Endothelial cell of umbilical vein (primary cell): Measurements from ENCODE around the gene PODNL1. TPM values are rescaled to one million over a fixed set of nuclear protein-coding genes. Genes with fewer than 3 reads are reported as not detected.

ENCODE experiments used
- BruUV-seq: library from RNA; stranded (reverse); fragments of 400-500 nt; replicated peaks from 2 replicates; lab custom pipeline; 2021; lab: Mats Ljungman, UMichigan
- CTCF ChIA-PET: fragments of 300-600, 350-600 bp; sonication (Branson Sonifier 250); formaldehyde crosslinking; loops from one replicate; lab custom pipeline; 2021; ENCODE audit warnings: antibody characterized with exemption, inconsistent platforms; lab: Charles Lee
- POLR2A ChIA-PET: fragments of 300-600, 350-600 bp; sonication (Branson Sonifier 250); formaldehyde crosslinking; loops from one replicate; lab custom pipeline; 2021; ENCODE audit warnings: antibody characterized with exemption, inconsistent platforms; lab: Charles Lee
- DNase-seq: peaks from one replicate; pipeline ENCODE4 v3.0.0-alpha.2; 2011; ENCODE audit warnings: low read depth, low spot score
- FAIRE-seq: peaks from 2 replicates; lab custom pipeline; 2011; peaks lifted over from hg19 to GRCh38; lab: Jason Lieb, UNC
- H2AFZ ChIP-seq: 2 replicates; pipeline ENCODE4 v1.6.0; 2012; ENCODE audit warnings: low read depth, low read length, control low read depth, inconsistent platforms
- H3K27ac ChIP-seq: 2 replicates; pipeline ENCODE4 v1.5.1; 2011; ENCODE audit warnings: low read depth, mild to moderate bottlenecking, control low read depth, low read length, moderate library complexity; ENCODE audit not compliant: insufficient read depth
- H3K27me3 ChIP-seq, 2 experiments: 2 replicates each; pipeline versions ENCODE4 v1.6.0 to v1.6.1; 2011; ENCODE audit warnings: low read length in 2 of 2, mixed read lengths in 1 of 2; ENCODE audit not compliant: control insufficient read depth in 2 of 2, insufficient read depth in 2 of 2
- H3K36me3 ChIP-seq, 2 experiments: 2 replicates in 1 of 2; 3 replicates in 1 of 2; pipeline ENCODE4 v1.5.1; 2011; ENCODE audit warnings: low read length in 2 of 2, mild to moderate bottlenecking in 1 of 2, moderate library complexity in 1 of 2; ENCODE audit not compliant: control insufficient read depth in 2 of 2, insufficient read depth in 2 of 2; ENCODE audit errors: extremely low read depth in 1 of 2
- H3K4me1 ChIP-seq: 3 replicates; pipeline ENCODE4 v1.5.1; 2011; ENCODE audit warnings: mild to moderate bottlenecking, low read length; ENCODE audit not compliant: control insufficient read depth, insufficient read depth; ENCODE audit errors: extremely low read depth
- H3K4me2 ChIP-seq: 2 replicates; pipeline ENCODE4 v1.6.1; 2011; ENCODE audit warnings: low read length, control low read depth, mixed read lengths; ENCODE audit not compliant: insufficient read depth
- H3K4me3 ChIP-seq, 3 experiments: fragments of 200-600 bp in 1 of 3; sonication (generic), shearing (Covaris generic) in 1 of 3; replicated peaks in 1 of 3; 2 replicates each; pipeline ENCODE4 v1.5.1; 2011 to 2016; ENCODE audit warnings: control low read depth in 3 of 3, low read length in 3 of 3, mild to moderate bottlenecking in 2 of 3, inconsistent platforms in 1 of 3, low read depth in 1 of 3, moderate library complexity in 1 of 3; ENCODE audit not compliant: insufficient read depth in 1 of 3
- H3K79me2 ChIP-seq: 2 replicates; pipeline ENCODE4 v1.6.0; 2012; ENCODE audit warnings: low read length, inconsistent platforms; ENCODE audit not compliant: control insufficient read depth, insufficient read depth
- H3K9ac ChIP-seq: replicated peaks from 2 replicates; pipeline ENCODE3; 2011; ENCODE audit warnings: low read length, control low read depth; ENCODE audit not compliant: insufficient read depth; ENCODE audit errors: extremely low read depth
- H3K9me1 ChIP-seq: replicated peaks from 3 replicates; pipeline ENCODE4 v1.6.0; 2011; ENCODE audit warnings: mild to moderate bottlenecking, low read length; ENCODE audit not compliant: control insufficient read depth, insufficient read depth; ENCODE audit errors: extremely low read depth
- H3K9me3 ChIP-seq: replicated peaks from 2 replicates; pipeline ENCODE4 v1.5.1; 2012; ENCODE audit warnings: low read length, inconsistent platforms; ENCODE audit not compliant: control insufficient read depth, insufficient read depth
- H4K20me1 ChIP-seq: replicated peaks from 2 replicates; pipeline ENCODE3; 2011; ENCODE audit warnings: mild to moderate bottlenecking, low read length; ENCODE audit not compliant: control insufficient read depth, insufficient read depth; ENCODE audit errors: extremely low read depth
- EZH2 ChIP-seq: IDR thresholded peaks from 2 replicates; pipeline ENCODE4 v1.6.1; 2012; ENCODE audit warnings: borderline replicate concordance, low read depth, mild to moderate bottlenecking, moderate library complexity, low read length, inconsistent platforms; ENCODE audit not compliant: severe bottlenecking
- GATA2 ChIP-seq: IDR thresholded peaks from 2 replicates; pipeline ENCODE4 v1.7.0; 2011; ENCODE audit warnings: low read depth, mild to moderate bottlenecking, moderate library complexity, mixed read lengths, low read length; ENCODE audit not compliant: insufficient read length, insufficient read depth
- JUN ChIP-seq: IDR thresholded peaks from 2 replicates; pipeline ENCODE4 v1.6.1; 2011; ENCODE audit warnings: borderline replicate concordance, low read depth; ENCODE audit not compliant: insufficient read length, insufficient read depth
- MYC ChIP-seq: IDR thresholded peaks from one replicate; pipeline ENCODE4 v1.6.1; 2011; ENCODE audit warnings: mild to moderate bottlenecking, low read depth, low read length
- POLR2A ChIP-seq: IDR thresholded peaks from 2 replicates; pipeline ENCODE4 v1.6.1; 2012; ENCODE audit warnings: low read depth, mild to moderate bottlenecking, control low read depth, low read length
- dilution Hi-C: fragments of 300-500 bp; cut with MboI; formaldehyde crosslinking; loops from one replicate; pipeline ENCODE4 v1.15.0; 2019; ENCODE audit warnings: low sequenced_read_pairs; ENCODE audit not compliant: extremely low pct_ligation_motif_present
- intact Hi-C: fragments of 100-400 bp; cut with micrococcal nuclease; formaldehyde crosslinking; loops from one replicate; pipeline ENCODE4 v1.10.0; 2022
- polyA plus RNA-seq, 4 experiments: library from polyadenylated mRNA; depleted of rRNA in 3 of 4; stranded (reverse) in 3 of 4; unstranded in 1 of 4; fragments of >200 nt; gene quantifications; 2 replicates each; pipeline versions ENCODE4 v1.2.1 to v1.2.3, GENCODE V29; 2011 to 2012; ENCODE audit warnings: missing spikeins in 1 of 4
- total RNA-seq: library from RNA; stranded (reverse); gene quantifications from 2 replicates; pipeline ENCODE4 v1.2.3, GENCODE V29; 2021
- TF ChIP-seq, protein P1 (sequence below), 2 donors: IDR thresholded peaks; 1 replicate in 1 of 2; 2 replicates in 1 of 2; pipeline ENCODE4 v1.5.1; 2011; ENCODE audit warnings: low read length in 2 of 2, mild to moderate bottlenecking in 2 of 2, moderate library complexity in 2 of 2, control low read depth in 1 of 2, inconsistent platforms in 1 of 2, low read depth in 1 of 2; ENCODE audit not compliant: insufficient read depth in 1 of 2; ENCODE audit errors: extremely low read depth in 1 of 2

Gene PODNL1
- total and polyA plus RNA-seq, 2 donors (not counting 3 experiments of a cell fraction or from before 2014, with no cell fraction given), result 0.21 TPM; not detected in 1

- H3K79me2 ChIP-seq, result peaks cover 20% of the 10 kb centered on the region
- no peak overlapping the region for H3K9ac ChIP-seq
- TF ChIP-seq GATA2, result no peak
- TF ChIP-seq MYC, result no peak
- no peak for TF ChIP-seq POLR2A
- TF ChIP-seq JUN, result no peak
- TF ChIP-seq, protein P1, sequence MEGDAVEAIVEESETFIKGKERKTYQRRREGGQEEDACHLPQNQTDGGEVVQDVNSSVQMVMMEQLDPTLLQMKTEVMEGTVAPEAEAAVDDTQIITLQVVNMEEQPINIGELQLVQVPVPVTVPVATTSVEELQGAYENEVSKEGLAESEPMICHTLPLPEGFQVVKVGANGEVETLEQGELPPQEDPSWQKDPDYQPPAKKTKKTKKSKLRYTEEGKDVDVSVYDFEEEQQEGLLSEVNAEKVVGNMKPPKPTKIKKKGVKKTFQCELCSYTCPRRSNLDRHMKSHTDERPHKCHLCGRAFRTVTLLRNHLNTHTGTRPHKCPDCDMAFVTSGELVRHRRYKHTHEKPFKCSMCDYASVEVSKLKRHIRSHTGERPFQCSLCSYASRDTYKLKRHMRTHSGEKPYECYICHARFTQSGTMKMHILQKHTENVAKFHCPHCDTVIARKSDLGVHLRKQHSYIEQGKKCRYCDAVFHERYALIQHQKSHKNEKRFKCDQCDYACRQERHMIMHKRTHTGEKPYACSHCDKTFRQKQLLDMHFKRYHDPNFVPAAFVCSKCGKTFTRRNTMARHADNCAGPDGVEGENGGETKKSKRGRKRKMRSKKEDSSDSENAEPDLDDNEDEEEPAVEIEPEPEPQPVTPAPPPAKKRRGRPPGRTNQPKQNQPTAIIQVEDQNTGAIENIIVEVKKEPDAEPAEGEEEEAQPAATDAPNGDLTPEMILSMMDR (IDR thresholded peaks at IDR 0.05; ENCODE audit: extremely low read depth in 1 of 2, insufficient read depth in 1 of 2, low read depth in 1 of 2, low read length in 2 of 2), result no peak
- no peak for TF ChIP-seq EZH2
- H3K27me3 ChIP-seq, result no peaks in the 10 kb centered on the region
- dilution Hi-C loops (no loop called here), intact Hi-C loops (no loop called here)
- no peak for DNase-seq
- no peaks in the 10 kb centered on the region for H4K20me1 ChIP-seq
- no peaks in the 10 kb centered on the region for H3K9me3 ChIP-seq
- H2AFZ ChIP-seq, result no peak overlapping the region
- peaks cover 10% of the 10 kb centered on the region for H3K4me1 ChIP-seq
- no peak overlapping the region for H3K4me2 ChIP-seq
- BruUV-seq, result no TSS peak
- no peak for FAIRE-seq
- H3K9me1 ChIP-seq, result no peaks in the 10 kb centered on the region
- POLR2A ChIA-PET, result no interaction called here
- no peak overlapping the region for H3K4me3 ChIP-seq
- H3K27ac ChIP-seq, result no peak overlapping the region
- CTCF ChIA-PET, result interaction anchor here (1.2 to 1.3 kb wide), 2 partner anchors 76 to 87 kb away, joined by 3 read pairs; partner anchors contain the start of gene IL27RA
- peaks cover 17 to 31% of the 10 kb centered on the region in 2 experiments for H3K36me3 ChIP-seq
Measured at GRCh38 chr19:13955662-13956364, 17.6 kb upstream of the PODNL1 start.
